ENCODE data around the gene KLHL40. TPM values are rescaled to one million over a fixed set of nuclear protein-coding genes. Genes with fewer than 3 reads are reported as not detected.
A peak's percentile ranks its signal among the peaks of the same experiment; 100 is the strongest.

The KLHL40 gene
- polyA plus RNA-seq, 1 donor (not counting 4 experiments of a cell fraction or from before 2014, with no cell fraction given): not detected

- peak overlapping the region; percentile 33 for H2AFZ ChIP-seq (ENCODE audit: control insufficient read depth, low read length)
- peak overlapping the region; percentile 49 for H3K27ac ChIP-seq (ENCODE audit: control insufficient read depth, insufficient read depth, low read length)
- H3K9ac ChIP-seq (ENCODE audit: control insufficient read depth, extremely low read depth, insufficient read depth, low read length): peak overlapping the region; percentile 79
- TF ChIP-seq EZH2 (IDR thresholded peaks at IDR 0.05; ENCODE audit: low read length): no peak
- no peak for TF ChIP-seq CTCF (optimal IDR thresholded peaks at IDR 0.05 in 1 of 3, IDR thresholded peaks at IDR 0.05 in 1 of 3, conservative IDR thresholded peaks at IDR 0.05 in 1 of 3; ENCODE audit: extremely low read depth in 1 of 3, insufficient read depth in 2 of 3, low read length in 3 of 3)
- dilution Hi-C loops (cut with MboI; ENCODE audit: extremely low pct_ligation_motif_present, low sequenced_read_pairs): no loop called here
- FAIRE-seq (peak; percentile 9), DNase-seq (ENCODE audit: low read depth, low spot score) (no peak)
- H3K4me1 ChIP-seq (ENCODE audit: control insufficient read depth, extremely low read depth, insufficient read depth, low read length): peaks cover 43% of the 10 kb centered on the region
- H3K79me2 ChIP-seq (ENCODE audit: control insufficient read depth, insufficient read depth, low read length): peaks cover 14% of the 10 kb centered on the region
- H3K27me3 ChIP-seq (ENCODE audit: control insufficient read depth, extremely low read depth, insufficient read depth, low read length): no peaks in the 10 kb centered on the region
- H3K9me1 ChIP-seq (ENCODE audit: control insufficient read depth, extremely low read depth, insufficient read depth, low read length): peaks cover 7% of the 10 kb centered on the region
- peaks cover 6% of the 10 kb centered on the region for H4K20me1 ChIP-seq (ENCODE audit: control insufficient read depth, extremely low read depth, insufficient read depth, low read length)
- H3K4me3 ChIP-seq (ENCODE audit: control insufficient read depth in 2 of 3, extremely low read depth in 1 of 3, insufficient read depth in 2 of 3, low read depth in 1 of 3, low read length in 3 of 3): peak overlapping the region; percentile 60 to 80 (median 60)
- H3K36me3 ChIP-seq (ENCODE audit: control insufficient read depth in 2 of 2, extremely low read depth in 1 of 2, insufficient read depth in 2 of 2, low read length in 2 of 2): peaks cover 2 to 8% of the 10 kb centered on the region in 2 experiments
- H3K4me2 ChIP-seq (ENCODE audit: control insufficient read depth, extremely low read depth, insufficient read depth, low read depth, low read length): peak overlapping the region; percentile 77
- H3K9me3 ChIP-seq (ENCODE audit: control insufficient read depth, low read depth, low read length): no peaks in the 10 kb centered on the region
Observed at GRCh38 chr3:42654331-42655201, 30.8 kb upstream of the KLHL40 start.

GRCh38 chr3:42655331-42655888 lies 29.9 kb upstream of the KLHL40 start:
- no peak overlapping the region for H3K27ac ChIP-seq (ENCODE audit: control insufficient read depth, insufficient read depth, low read length)
- no peak for TF ChIP-seq CTCF (optimal IDR thresholded peaks at IDR 0.05 in 1 of 3, IDR thresholded peaks at IDR 0.05 in 1 of 3, conservative IDR thresholded peaks at IDR 0.05 in 1 of 3; ENCODE audit: extremely low read depth in 1 of 3, insufficient read depth in 2 of 3, low read length in 3 of 3)
- TF ChIP-seq EZH2 (IDR thresholded peaks at IDR 0.05; ENCODE audit: low read length): no peak
- peak overlapping the region; percentile 77 for H3K4me2 ChIP-seq (ENCODE audit: control insufficient read depth, extremely low read depth, insufficient read depth, low read depth, low read length)
- H4K20me1 ChIP-seq (ENCODE audit: control insufficient read depth, extremely low read depth, insufficient read depth, low read length): peaks cover 3% of the 10 kb centered on the region
- peaks cover 7% of the 10 kb centered on the region for H3K9me1 ChIP-seq (ENCODE audit: control insufficient read depth, extremely low read depth, insufficient read depth, low read length)
- no peak overlapping the region for H2AFZ ChIP-seq (ENCODE audit: control insufficient read depth, low read length)
- H3K4me1 ChIP-seq (ENCODE audit: control insufficient read depth, extremely low read depth, insufficient read depth, low read length): peaks cover 43% of the 10 kb centered on the region
- peaks cover 14% of the 10 kb centered on the region for H3K79me2 ChIP-seq (ENCODE audit: control insufficient read depth, insufficient read depth, low read length)
- peak overlapping the region; percentile 60 to 73 (median 60) for H3K4me3 ChIP-seq (ENCODE audit: control insufficient read depth in 2 of 3, extremely low read depth in 1 of 3, insufficient read depth in 2 of 3, low read depth in 1 of 3, low read length in 3 of 3)
- FAIRE-seq: no peak
- dilution Hi-C loops (cut with MboI; ENCODE audit: extremely low pct_ligation_motif_present, low sequenced_read_pairs): no loop called here
- H3K27me3 ChIP-seq (ENCODE audit: control insufficient read depth, extremely low read depth, insufficient read depth, low read length): no peaks in the 10 kb centered on the region
- DNase-seq (ENCODE audit: low read depth, low spot score): no peak
- H3K9ac ChIP-seq (ENCODE audit: control insufficient read depth, extremely low read depth, insufficient read depth, low read length): peak overlapping the region; percentile 79
- H3K36me3 ChIP-seq (ENCODE audit: control insufficient read depth in 2 of 2, extremely low read depth in 1 of 2, insufficient read depth in 2 of 2, low read length in 2 of 2): peaks cover 8 to 11% of the 10 kb centered on the region in 2 experiments
- H3K9me3 ChIP-seq (ENCODE audit: control insufficient read depth, low read depth, low read length): no peaks in the 10 kb centered on the region
